Measurements from ENCODE around the gene MC5R.

MC5R gene

DNA sequence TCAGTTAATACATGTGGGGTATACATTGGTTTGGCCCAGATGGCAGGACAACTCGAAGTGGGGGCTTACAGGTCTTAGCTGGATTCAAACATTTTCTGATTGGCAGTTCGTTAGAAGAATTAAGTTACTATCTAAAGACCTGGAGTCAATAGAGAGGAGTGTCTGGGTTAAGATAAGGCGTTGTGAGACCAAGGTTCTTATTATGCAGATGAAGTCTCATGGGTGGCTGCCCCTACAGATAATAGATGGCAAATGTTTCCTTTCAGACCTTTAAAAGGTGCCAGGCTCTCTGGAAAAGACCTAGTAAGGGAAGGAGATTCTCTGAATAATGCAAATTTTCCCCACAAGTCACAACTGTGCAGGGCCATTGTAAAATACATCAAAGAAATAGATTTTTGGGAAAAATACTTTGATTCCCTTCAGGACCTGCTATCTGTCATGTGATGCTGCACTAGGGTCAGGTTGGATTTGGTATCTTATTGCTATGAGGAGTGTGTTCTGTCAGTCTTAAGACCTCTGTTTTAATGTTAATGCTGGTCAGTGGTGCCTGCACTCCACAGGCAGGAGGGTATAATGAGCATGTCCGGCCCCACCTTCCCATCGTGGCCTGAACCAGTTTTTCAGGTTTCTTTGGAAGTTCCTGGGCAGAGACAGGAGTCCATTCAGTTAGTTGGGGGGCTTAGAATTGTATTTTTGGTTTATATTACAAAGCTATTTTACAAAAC lies 14.3 kb upstream of the MC5R start:
- TF ChIP-seq CTCF (IDR thresholded peaks at IDR 0.05; ENCODE audit: low read depth, low read length): no peak
- H3K4me1 ChIP-seq: no peaks in the 10 kb centered on the region
- no peak overlapping the region for H3K4me3 ChIP-seq (ENCODE audit: low read depth, low read length)
- no peaks in the 10 kb centered on the region for H3K36me3 ChIP-seq
- no peaks in the 10 kb centered on the region for H3K9me3 ChIP-seq
- no peaks in the 10 kb centered on the region for H3K27me3 ChIP-seq
- no peak for DNase-seq

DNA sequence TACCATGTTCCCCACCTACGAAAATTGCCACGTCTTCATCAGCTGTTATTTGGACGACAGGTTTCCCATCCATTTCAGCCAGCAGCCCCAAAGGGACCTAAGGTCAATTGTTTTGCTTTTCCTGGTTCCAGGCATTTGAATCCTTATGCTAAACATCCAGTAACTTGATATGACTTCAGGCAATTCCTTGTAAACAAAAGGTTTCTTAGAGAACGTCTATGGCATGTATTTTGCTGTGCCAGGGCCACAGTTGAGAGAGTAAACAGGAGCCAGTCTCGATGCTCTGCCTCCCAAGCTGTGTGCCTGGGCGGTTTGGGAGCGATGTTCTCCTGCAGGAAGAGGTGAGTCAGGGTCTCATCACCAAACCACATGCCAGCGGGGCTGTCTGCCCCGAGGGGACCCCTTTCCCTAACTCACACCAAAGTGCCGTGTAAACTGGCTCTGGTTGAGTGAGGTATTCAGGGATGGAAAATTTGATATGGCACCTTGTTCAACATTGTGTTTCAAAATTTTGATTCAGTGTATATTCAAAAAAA lies 12.9 kb upstream of the MC5R start:
- Histone ChIP-seq H3K36me3 (no peaks in the 10 kb centered on the region), H3K9me3 (no peaks in the 10 kb centered on the region), H3K27me3 (no peaks in the 10 kb centered on the region), H3K4me3 (ENCODE audit: low read depth, low read length) (no peak overlapping the region), H3K4me1 (no peaks in the 10 kb centered on the region)
- no peak for DNase-seq
- no peak for TF ChIP-seq CTCF (IDR thresholded peaks at IDR 0.05; ENCODE audit: low read depth, low read length)

DNA sequence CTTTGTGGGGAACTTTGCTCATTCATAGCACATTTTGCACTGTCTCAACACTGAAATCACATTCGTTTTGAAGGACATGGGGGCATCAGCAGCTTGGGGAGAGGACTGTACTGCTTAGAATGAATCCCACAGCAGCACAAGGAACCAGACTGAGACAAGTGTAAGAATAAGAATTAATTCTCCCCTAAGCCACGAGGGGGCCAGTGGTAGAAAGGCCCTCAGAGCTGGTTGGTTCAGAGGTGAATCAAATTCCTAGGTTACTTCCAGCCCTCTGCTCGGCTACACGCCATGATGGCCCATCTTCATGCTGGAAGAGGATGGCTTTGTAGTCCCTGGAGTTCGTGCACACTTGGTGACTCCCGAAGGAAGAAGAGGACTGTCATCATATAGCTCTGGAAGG lies 12.0 kb upstream of the MC5R start:
- peak; percentile 25; the same call in 1 of the 2 replicates for TF ChIP-seq CTCF (IDR thresholded peaks at IDR 0.05; ENCODE audit: low read depth, low read length)
- Histone ChIP-seq H3K9me3 (no peaks in the 10 kb centered on the region), H3K4me3 (ENCODE audit: low read depth, low read length) (no peak overlapping the region), H3K36me3 (no peaks in the 10 kb centered on the region), H3K27me3 (no peaks in the 10 kb centered on the region), H3K4me1 (no peaks in the 10 kb centered on the region)
- DNase-seq: no peak

- Histone ChIP-seq H3K4me3 (ENCODE audit: low read depth, low read length) (no peak overlapping the region), H3K36me3 (no peaks in the 10 kb centered on the region), H3K4me1 (no peaks in the 10 kb centered on the region), H3K27me3 (no peaks in the 10 kb centered on the region), H3K9me3 (no peaks in the 10 kb centered on the region)
- TF ChIP-seq CTCF (IDR thresholded peaks at IDR 0.05; ENCODE audit: low read depth, low read length): peak; percentile 78
- DNase-seq: peak; percentile 45
Measured at GRCh38 chr18:13813271-13813849, 10.6 kb upstream of the MC5R start.

DNA sequence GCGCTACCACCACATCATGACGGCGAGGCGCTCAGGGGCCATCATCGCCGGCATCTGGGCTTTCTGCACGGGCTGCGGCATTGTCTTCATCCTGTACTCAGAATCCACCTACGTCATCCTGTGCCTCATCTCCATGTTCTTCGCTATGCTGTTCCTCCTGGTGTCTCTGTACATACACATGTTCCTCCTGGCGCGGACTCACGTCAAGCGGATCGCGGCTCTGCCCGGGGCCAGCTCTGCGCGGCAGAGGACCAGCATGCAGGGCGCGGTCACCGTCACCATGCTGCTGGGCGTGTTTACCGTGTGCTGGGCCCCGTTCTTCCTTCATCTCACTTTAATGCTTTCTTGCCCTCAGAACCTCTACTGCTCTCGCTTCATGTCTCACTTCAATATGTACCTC lies 2.3 kb downstream of the MC5R start:
- Histone ChIP-seq H3K36me3 (no peaks in the 10 kb centered on the region), H3K27me3 (no peaks in the 10 kb centered on the region; the same call in none of the 2 replicates), H3K4me3 (ENCODE audit: low read depth, low read length) (no peak overlapping the region), H3K4me1 (no peaks in the 10 kb centered on the region), H3K9me3 (no peaks in the 10 kb centered on the region)
- DNase-seq: no peak
- TF ChIP-seq CTCF (IDR thresholded peaks at IDR 0.05; ENCODE audit: low read depth, low read length): no peak
